GM19395 (cell line): Measurements from ENCODE around the gene GNAS.
"Not testable (repeated sequence)": the region's sequence is repeated elsewhere in the genome, so short reads cannot be mapped to it uniquely, and the experiment has no call there.

Experiments
- ATAC-seq: cut with Tn5 transposase; IDR thresholded peaks from one replicate; pipeline ENCODE4 v1.9.1; 2021; ENCODE audit warnings: mild to moderate bottlenecking, moderate library complexity; ENCODE audit not compliant: unreplicated experiment

The GNAS gene

DNA sequence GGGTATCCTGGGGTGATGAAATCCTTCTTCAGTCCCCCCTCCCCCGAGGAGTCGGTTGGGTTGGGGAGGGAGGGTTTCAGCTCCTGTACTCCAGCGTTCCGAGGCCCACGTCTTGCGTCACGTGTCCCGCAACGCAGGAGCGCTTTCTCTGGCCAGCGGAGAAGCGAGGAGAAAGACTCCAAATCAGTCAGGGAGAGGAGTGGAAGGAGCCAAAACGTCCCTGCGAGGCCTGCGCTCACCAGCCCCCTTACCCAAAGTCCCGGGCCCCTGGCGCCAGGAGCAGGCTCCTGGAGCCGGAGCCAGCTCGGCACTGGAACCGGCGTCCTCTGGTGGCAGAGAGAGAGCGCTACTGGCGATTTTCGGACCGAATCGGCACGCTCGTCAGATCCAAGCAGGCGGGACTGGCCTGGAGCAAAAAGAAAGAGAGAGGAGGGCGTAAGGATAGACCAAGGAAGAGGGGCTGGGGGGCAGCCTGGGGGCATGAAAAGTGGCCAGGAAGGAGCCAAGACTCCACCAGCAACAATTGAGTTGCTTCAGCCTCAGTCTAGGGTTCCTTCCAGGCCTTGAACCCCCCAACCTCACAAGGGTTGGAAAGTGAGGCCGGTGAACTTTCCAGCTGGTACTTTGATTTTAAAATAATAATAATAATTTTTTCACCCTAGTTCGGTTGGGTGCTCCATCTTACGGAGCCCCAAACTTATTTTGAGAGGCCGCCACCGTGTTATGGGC, at the start of gene GNAS:
GNAS (plus strand) TSS at position 174 of the 729 bp plus-strand sequence.
- no peak for ATAC-seq

DNA sequence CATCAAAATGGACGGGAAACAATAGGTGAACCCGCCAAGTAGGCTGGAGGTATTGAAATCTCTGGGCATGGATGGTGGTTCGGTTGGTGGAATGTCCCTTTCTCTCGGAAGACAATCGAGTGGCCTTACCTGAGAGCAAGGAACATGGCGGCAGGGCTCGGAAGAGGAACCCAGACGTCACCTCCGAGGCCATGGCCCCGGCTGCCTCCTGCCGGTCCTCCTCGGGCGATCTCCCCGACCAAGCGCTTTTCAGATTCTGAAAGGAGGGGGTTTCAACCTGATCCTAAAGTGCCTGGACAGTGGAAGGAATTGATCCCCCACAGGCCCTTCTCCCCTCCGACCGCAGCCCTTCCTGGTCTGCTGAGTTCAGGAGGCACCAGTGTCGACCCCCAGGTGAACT, 49.0 kb upstream of the GNAS start:
- no peak for ATAC-seq

DNA sequence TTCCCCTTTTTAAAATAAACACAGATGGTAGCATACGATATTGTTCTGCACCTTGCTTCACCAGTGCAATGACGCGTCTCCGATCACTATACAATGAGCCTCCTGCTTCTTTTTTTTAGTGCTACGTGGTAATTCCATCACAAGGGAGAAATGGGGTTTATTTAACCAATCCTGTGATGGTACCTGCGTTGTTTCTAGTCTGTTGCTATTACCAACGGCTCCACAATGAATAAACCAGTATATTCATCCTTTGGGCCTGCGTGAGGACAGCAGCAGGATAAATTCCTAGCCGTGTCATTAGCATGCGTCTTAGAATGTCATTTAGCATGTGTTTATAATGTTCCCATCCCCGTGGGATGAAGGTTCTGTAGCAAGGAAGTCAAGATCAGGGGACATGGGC, 44.7 kb upstream of the GNAS start:
- no peak for ATAC-seq

DNA sequence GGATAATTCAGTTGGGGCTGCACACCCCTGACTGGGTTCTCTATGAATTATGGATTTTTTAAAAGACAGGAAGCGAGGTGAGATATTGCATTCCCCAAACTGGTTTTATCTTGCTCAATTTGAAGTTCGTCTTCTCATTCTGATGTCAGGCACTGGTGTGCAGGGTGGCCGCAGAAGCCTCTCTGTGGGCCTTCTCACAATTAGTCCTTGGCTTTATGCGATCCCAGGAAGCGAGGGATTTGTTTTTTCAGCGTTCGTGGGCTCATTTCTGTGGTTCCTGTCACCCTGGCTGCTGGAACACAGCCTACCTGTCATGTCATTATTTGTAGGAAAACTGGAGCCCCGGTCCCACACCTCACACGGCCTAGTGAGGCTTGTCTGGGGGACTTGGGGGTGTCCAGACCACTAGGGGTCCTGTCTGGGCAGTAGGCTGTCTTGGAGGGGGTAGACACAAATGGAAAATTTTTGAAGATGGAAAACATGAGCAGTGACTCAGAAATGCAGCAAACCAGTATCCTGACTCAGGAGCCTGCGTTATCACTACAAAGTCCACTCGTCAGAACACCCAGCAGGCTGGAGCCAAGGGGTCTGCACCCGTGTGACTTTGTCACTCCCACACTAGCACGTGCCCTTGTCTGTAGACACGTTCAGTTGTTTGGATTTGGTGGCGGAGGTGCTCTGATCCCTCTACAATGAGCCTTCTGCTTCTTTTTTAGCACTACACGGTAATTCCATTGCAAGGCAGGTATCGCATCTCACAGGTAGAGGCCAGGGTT, 44.1 kb upstream of the GNAS start:
- no peak for ATAC-seq

DNA sequence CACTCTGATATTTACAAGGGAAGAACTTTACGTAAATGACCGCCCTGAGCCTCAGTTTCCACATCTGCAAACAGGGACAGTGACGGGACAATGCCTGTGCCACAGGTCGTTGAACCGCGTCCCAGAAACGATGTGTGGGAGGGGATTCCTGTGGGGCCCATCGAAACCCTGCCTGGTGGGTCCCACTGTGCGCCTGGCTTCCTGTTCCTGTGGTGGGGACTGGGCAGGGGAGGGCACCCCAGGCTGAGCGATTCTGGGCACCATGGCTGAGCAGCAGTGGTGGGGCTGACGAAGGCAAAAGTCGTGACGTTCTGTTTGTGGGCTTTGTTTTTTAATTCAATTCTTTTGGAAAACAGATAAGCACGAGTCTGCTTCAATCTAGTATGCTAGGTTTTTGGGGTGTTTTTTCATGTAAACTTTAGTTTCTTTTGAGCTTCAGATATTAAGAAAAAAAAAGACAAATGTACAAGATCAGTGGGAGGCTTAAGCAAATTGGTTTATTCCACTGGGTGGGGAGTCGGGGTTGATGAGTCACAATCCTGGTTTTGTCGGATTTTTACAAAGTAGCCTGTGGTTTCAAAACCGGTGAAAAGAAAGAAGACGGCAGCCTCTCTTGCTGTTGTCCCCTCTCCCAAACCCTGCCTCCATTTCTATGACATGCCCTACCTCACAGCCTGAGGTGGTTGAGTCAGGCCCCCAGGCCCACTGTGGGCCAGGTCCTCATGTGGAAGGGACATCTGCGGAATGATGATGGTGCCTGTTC, 42.2 kb upstream of the GNAS start:
- no peak for ATAC-seq

DNA sequence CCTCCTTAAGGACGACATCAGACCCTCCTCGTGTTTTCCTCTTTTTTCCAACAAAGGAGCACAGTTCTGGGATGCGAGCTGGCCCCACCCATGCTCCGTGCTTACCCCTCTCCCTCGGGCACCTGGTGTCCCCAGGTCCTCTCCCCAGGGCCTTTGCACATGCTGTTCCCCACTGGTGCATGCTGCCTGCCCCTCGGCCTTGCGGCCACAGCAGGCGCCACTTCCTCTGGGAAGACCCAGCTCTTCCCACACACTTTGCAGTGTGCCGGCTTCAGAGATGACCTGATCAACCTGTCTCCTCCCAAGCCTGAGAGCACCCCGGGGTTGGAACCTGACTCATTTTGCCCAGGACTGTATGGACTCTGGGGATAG, 41.7 kb upstream of the GNAS start:
- ATAC-seq: no peak

DNA sequence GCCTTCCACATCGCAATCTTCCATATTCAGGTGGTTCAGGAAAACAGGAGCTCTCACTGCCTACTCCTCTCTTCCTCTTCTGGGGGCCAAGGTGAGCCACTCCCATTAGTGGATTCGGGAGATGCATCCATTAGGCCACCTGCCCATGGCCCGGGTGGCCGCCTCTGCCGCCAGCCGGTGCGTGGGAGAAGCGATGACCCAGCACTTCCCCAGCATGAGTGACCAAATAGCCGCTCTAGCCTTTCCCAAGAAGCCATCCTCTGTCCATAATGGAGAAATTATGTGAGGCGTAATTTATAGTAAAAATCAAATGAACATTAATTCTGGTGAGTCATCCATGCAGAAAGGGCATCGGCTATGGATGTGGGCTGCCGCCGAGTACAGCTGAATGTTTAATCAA, 41.2 kb upstream of the GNAS start:
- ATAC-seq: no peak

DNA sequence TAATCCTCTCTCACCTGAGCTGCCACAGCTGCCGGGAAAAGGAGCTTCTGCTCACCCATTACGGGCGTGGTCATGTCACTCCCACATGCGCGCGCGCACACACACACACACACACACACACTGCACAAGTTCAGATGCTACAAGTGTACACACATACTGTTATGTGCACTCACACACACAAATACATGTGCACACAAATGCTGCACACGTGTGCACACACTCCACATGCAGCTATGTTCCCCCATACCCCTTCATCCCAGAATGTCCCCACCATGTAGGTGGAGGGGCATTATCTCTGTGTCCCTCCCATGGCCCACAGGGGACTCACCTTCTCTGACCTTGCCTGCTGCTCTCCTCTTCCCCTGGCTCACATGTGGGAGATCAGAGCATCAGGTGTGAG, 39.1 kb upstream of the GNAS start:
- no peak for ATAC-seq

DNA sequence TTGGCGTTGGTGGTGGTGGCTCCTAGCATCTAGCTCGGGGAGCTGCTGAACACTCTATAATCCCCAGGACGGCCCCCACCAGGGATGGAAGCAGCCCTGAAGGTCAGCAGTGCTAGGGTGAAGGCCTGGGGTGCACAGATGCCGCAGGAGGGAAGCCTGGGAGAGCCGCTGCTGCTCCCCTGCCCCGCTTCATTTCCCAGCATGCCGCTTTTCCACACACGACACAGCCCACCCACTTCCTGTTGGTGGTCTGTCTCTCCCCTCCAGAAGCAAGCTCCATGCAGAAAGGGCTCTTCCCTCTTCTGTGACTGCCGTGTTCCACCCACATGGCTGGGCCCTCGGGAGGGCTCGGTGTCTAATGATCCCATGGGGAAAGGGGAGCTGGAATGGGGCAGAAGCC, 37.1 kb upstream of the GNAS start:
- ATAC-seq: no peak

DNA sequence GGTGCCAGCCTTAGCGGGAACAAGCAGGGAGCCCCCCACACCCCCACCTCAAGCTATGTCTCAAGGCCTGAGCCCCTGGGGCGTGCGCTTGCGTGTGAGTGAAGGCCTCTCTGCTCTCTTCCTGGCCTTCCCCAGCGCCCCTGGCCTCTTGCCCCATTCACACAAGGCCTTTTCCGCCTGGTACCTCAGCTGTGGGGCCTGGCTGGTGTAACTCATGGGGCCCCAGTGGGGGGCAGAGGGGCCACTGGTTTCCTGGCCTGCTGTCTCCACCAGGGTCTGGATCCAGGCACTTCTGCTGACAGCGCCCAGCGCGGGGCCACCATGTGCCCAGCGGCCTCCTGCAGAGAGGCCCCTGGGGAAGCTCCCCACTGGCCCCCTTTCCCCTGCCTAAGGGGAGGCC, 36.5 kb upstream of the GNAS start:
- ATAC-seq: no peak

DNA sequence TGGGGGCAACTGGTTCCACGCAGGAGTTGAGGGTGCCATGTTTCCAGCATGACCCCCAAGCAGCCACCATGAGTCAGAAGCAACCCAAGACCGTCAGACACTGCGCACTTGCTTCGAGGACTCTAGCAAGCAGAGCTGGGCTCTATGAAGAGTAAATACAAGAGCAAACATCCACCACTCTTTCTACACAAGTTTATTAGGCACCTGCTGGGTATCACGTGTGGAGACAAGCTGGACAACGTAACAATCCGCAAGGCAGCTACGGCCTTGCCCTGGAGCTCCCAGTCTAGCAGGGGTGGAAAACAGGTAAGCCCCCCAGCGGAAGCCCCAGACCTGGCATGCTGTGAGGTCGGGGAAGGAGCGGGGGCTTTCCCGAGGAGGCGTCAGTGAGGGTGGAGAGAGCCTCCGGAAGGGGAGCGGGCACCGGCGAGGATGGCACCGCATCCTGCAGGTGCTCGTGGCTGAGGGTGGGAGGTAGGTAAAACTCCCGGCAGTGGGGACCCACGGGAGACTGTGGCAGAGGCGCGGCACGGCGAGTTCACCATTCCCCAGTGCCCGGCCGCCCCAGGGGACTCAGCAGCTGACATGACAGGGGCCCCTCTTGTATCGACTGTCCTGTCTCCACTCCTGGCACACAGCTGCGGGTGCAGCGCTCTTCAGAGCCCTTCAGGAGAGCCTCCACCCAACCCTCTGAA, 35.4 kb upstream of the GNAS start:
- ATAC-seq: no peak

DNA sequence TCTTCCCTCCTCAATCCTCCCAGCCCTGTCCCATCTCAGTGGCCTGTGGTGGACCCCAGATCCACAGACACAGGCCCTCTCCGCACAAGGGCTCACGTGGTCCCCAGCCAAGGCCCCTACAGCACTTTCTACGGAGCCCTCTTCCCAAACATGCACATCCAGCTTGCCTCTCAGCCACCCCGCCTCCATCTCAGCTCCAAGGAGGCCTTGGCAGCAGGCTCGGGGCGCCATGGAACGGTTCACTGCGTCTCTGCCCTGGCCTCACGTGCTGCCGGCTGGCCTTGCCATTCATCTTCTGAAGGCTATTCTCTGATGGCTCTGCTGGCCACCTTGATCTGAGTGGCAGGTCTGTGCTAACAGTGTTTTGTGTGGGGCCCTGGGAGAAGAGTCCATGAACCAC, 34.8 kb upstream of the GNAS start:
- ATAC-seq: no peak

DNA sequence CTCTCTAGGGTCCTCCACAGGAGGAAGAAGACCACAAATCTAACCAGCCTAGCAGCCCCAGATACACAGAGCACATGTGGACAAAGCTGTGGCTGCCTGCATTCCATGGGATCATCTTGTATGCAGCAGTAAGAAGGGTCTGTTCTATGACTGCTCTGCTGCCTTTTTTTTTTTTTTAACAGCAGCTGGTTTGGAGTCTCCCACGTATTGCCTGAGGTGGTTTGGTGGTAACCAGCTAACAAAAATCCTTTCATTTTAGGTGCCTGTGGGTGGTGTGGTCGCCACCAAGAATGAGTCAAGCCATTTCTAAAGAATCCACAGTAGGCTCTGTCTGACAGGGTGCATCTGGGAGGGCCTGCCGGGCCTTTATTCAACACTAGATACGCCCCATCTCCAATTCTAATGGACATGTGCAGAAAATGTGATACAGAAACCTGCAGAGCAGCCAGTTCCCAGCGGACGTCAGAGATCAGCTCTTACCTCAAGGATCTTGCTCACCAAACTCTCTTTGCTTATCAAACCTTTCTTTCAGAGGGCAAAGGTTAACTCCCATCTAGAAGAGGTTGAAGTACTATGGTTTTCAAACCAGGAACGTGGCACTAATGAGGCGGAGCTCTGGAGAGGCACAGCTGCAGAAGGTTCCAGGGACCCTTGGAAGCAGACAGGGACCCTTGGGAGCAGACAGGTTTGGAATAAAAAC, 33.8 kb upstream of the GNAS start:
- ATAC-seq: no peak

DNA sequence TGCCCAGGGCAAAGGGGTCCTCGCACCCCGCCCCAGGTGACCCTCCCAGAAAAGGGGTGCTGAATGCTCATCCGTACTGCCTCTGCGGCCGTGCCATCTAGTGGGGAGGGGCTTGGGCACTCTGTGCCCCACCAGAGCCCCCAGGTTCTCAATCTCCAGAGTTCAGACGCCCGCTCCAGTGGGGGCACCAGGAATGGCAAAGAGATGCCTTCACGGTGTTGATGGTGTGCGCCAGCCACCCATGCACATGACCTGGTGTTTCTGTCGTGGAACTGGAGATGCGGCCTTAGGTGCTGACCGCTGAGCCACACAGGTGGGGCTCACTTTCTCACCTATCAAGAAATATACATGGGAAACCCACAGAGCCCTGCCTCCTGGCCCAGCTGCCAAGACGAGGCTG, 32.6 kb upstream of the GNAS start:
- ATAC-seq: no peak

DNA sequence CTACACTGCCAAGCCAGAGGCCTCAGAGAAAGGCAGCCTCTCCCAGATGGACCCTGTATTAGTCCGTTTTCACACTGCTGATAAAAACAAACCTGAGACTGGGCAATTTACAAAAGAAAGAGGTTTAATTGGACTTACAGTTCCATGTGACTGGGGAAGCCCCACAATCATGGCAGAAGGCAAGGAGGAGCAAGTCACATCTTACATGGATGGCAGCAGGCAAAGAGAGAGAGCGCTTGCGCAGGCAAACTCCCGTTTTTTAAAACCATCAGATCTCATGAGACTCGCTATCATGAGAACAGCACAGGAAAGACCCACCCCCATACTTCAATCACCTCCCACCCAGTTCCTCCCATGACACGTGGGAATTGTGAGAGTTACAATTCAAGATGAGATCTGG, 32.0 kb upstream of the GNAS start:
- ATAC-seq: not testable (repeated sequence)

DNA sequence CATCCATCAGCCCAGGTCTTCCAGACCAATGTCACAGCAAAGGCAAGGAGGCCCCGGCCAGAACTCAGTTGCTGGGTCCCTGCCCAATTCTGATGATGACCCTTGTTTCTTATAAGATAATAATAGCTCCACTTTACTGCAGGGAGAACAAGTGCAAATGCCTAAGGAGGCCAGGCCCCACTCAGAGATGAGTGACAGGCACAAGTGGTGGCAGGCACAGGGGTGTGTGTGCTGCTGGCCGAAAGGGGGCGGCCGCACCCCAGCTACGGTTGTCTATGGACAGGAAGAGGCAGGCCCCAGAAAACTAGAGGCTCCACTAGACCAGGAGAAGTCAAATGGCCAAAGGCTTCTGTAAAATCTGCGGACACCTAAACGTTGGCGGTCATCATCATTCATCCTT, 30.4 kb upstream of the GNAS start:
- ATAC-seq: no peak

DNA sequence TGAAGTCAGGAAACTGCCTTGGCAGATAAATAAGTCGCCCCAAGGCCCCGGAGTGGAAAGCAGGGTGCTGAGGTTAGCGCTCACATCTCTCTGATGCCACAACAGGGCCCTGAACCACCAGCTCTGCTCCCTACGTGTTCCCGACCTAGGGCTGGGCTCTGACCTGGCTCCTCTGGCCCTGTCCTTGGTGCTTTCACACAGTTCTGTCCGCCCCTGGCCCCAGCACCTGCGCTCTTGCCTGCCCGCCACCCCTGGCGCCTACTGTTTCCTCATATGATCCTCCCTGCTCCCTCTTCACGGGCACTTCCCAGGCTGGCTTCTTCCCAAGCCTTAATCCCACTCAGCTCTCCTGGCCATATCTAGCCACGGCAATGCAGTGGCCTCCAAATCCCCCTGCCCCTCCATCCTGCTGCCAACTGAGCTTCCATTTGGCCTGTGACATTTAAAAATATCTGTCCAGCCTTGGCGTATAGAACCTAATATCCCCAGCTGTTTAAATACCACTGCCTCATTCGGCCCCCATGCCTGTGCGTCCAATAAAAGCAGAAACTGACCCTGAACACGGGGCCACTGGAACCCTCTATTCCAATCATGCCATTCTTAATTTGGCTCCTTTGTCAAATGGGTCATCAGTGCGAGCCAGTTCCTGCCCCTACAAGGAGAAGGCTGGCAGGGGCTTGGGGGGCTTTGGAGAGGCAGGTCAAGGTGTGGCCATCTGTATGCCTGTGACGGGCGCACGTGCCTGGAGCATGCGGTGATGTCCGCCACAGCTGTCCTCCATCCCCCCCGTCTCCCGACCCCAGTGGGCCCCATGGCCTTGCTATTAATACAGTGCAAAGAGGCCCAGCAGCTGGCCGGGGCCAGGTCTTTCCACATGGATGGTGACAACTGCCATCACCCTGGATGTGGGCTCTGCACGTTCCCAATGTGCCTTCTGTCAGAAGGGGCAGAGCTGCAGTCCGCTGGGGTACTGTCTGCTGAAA, 29.5 kb upstream of the GNAS start:
- no peak for ATAC-seq

DNA sequence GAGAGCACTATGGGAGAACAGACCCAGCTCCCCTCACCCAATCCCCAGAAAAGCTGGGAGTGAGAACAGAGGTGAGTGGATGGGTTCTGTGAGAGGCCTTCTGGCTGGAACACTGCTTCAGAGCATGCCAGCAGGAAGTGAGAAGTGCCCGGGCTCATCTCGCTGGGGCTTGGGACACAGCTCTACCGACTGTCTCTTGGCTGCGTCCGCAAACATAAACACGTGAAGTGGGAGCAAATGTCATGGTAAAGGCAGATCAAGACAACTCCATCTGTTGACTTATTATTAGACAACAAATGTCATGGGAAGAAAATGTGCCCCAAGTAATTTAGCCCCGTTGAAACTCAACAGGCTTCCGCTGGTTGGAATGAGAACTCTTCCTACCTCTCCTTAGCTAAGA, 27.7 kb upstream of the GNAS start:
- no peak for ATAC-seq

DNA sequence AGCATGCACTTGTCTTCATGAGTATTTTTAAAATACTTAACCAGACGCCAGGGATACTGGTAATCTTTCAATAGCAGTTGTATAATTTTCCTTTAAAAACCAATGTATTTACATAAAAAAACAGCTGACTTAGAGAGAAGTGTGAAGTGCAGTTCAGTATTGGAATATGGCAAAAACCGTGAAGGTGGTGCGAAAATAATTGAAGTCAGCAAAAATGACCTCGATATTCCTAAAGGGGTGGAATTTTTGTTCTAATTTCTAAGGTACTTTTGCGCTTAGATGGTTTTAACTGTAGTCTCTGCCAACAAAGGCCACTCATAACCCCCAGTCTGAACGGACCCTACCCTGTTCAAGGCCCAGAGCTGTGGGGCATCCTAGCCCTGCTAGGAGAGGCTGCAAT, 27.1 kb upstream of the GNAS start:
- no peak for ATAC-seq

DNA sequence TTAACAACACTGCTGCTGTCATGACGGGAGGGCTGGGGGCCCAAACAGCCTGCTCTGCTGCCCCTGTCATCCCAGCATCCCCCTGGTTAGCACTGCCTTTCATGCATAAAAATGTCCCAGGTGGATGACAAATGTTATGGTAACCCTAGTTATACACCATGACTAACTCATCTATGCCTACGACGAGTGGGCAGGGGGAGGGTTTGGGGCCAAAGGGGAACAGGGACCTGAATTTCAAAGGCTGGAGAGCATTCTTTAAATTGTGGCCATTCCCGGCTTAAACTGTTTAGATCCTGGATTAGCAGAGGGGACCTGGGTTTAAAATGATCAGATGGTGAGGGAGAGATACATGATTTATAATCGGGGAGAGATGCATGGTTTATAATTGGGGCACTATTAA, 26.2 kb upstream of the GNAS start:
- no peak for ATAC-seq
